Peyer's patch (tissue), 4 donors: ENCODE data around the gene ATP5F1E.

Experiments
- POLR2A ChIP-seq, 2 donors: fragments of 450-650 bp; IDR thresholded peaks; one replicate each; pipeline ENCODE4 v1.5.1; 2017; ENCODE audit warnings: antibody characterized with exemption in 2 of 2, mild to moderate bottlenecking in 2 of 2, moderate library complexity in 2 of 2
- TF ChIP-seq, protein P1 (sequence below), 6 experiments: fragments of 450-650 bp in 4 of 6; fragments of 200-600 bp in 2 of 6; sonication (generic) in 1 of 6; IDR thresholded peaks; one replicate each; pipeline ENCODE4 v1.5.1; 2017 to 2019; ENCODE audit warnings: antibody characterized with exemption in 6 of 6, mild to moderate bottlenecking in 3 of 6, moderate library complexity in 1 of 6

- TF ChIP-seq POLR2A (IDR thresholded peaks at IDR 0.05): no peak
- TF ChIP-seq, protein P1, sequence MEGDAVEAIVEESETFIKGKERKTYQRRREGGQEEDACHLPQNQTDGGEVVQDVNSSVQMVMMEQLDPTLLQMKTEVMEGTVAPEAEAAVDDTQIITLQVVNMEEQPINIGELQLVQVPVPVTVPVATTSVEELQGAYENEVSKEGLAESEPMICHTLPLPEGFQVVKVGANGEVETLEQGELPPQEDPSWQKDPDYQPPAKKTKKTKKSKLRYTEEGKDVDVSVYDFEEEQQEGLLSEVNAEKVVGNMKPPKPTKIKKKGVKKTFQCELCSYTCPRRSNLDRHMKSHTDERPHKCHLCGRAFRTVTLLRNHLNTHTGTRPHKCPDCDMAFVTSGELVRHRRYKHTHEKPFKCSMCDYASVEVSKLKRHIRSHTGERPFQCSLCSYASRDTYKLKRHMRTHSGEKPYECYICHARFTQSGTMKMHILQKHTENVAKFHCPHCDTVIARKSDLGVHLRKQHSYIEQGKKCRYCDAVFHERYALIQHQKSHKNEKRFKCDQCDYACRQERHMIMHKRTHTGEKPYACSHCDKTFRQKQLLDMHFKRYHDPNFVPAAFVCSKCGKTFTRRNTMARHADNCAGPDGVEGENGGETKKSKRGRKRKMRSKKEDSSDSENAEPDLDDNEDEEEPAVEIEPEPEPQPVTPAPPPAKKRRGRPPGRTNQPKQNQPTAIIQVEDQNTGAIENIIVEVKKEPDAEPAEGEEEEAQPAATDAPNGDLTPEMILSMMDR (IDR thresholded peaks at IDR 0.05): no peak
Measured at GRCh38 chr20:59031564-59032022, 542 bp downstream of the ATP5F1E start.
